D721Med (cell line): ENCODE results near the gene F9.

ENCODE experiments used
- DNase-seq: peaks from one replicate; pipeline ENCODE4 v3.0.0; 2011; ENCODE audit warnings: low spot score; ENCODE audit not compliant: insufficient read length
- FAIRE-seq: peaks from 2 replicates; lab custom pipeline; 2011; peaks lifted over from hg19 to GRCh38; lab: Jason Lieb, UNC
- TF ChIP-seq, protein P1 (sequence below): IDR thresholded peaks from 2 replicates; pipeline ENCODE4 v1.5.1; 2012; ENCODE audit warnings: mild to moderate bottlenecking, control low read depth; ENCODE audit not compliant: insufficient read depth; ENCODE audit errors: missing control alignments

F9 gene

DNA sequence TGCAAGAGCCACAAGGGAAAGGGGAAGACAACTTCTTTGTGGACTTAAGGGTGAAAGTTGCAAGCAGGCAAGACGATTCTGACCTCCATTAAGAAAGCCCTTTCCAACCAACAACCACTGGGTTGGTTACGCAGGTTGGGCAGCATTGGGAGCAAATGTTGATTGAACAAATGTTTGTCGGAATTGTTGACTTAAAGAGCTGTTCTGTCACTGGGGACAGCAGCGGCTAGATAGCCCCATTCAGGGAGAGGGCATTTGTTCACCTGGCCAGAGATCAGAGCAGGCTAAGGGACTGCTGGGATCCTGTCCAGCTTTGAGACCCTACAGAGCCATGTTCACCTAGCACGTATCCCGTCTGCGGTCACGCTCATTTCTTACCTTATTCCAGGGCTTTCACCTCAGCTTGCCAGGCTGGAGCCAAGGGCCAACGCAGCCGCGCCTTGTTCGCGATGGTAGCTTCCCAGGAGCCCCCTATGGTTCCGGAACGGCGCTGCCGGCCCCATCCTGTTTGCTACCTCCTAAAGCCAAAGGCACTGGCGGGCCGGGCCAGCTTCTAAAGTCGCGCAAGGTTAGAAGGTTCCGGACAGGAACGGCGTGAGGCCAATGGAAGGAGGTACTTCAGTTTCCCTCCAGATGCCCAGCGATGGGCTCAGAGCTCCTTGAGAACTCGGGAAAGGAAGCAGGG lies 24.6 kb downstream of the F9 start:
- TF ChIP-seq, protein P1, sequence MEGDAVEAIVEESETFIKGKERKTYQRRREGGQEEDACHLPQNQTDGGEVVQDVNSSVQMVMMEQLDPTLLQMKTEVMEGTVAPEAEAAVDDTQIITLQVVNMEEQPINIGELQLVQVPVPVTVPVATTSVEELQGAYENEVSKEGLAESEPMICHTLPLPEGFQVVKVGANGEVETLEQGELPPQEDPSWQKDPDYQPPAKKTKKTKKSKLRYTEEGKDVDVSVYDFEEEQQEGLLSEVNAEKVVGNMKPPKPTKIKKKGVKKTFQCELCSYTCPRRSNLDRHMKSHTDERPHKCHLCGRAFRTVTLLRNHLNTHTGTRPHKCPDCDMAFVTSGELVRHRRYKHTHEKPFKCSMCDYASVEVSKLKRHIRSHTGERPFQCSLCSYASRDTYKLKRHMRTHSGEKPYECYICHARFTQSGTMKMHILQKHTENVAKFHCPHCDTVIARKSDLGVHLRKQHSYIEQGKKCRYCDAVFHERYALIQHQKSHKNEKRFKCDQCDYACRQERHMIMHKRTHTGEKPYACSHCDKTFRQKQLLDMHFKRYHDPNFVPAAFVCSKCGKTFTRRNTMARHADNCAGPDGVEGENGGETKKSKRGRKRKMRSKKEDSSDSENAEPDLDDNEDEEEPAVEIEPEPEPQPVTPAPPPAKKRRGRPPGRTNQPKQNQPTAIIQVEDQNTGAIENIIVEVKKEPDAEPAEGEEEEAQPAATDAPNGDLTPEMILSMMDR = no peak
- no peak for DNase-seq
- FAIRE-seq = no peak

DNA sequence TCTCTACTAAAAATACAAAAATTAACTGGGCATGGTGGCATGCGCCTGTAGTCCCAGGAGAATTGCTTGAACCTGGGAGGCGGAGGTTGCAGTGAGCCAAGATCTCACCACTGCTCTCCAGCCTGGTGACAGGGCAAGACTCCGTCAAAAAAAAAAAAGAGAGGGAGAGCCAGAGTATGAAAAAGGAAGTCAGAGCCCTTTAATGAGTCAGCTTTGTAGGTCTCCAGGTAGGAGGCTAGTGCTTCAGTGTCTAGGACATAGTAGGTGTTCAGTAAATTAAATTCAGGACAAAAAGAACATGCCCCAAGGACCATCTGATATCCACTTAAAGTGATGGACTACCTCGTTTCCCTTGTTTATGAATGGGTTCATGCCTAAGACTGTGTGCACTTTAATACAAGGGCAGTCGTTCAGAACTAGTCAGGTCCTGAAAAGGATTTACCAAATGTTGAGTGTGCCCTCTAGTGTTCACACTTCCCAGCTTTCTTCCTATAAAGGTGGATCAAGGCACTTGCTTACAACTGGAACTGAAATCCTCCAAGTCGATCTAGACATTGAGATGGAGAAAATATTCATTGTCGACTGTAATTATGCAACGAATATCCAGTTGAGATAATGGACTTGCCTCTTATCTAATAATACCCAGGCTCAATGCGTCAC lies 29.0 kb downstream of the F9 start:
- TF ChIP-seq, protein P1 = peak; percentile 36
- FAIRE-seq (peak; percentile 74), DNase-seq (no peak)

DNA sequence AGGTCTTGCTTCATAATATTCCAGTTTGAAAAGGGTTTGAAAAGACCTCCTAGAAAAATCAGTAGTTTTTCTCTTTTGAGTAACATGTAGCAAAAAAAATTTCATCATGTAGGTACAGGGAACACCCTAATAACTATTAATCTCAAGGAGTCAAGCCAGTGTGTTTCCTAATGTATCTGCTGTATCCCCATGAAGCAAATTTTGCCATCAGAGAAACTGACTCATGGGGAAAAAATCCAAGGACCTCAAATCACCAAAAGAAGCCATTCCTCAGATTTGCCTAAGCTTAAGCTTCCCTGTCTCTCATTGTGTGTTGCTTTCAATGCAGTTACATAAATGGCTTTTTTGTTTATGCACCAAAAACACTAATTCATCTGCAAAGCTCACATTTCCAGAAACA lies 29.7 kb downstream of the F9 start:
- FAIRE-seq (no peak), DNase-seq (no peak)
- TF ChIP-seq, protein P1 = no peak

DNA sequence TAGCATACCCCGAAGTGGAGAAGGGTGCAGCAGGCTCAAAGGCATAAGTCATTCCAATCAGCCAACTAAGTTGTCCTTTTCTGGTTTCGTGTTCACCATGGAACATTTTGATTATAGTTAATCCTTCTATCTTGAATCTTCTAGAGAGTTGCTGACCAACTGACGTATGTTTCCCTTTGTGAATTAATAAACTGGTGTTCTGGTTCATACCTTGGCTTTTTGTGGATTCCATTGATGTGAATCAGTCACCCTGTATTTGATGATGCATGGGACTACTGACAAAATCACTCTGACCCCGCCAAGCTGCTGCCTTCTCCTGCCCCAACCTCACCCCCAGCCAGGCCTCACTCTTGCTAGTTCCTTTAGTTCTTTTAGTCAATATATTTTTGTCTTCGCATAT lies 32.7 kb downstream of the F9 start:
- no peak for DNase-seq
- TF ChIP-seq, protein P1 = no peak
- no peak for FAIRE-seq

DNA sequence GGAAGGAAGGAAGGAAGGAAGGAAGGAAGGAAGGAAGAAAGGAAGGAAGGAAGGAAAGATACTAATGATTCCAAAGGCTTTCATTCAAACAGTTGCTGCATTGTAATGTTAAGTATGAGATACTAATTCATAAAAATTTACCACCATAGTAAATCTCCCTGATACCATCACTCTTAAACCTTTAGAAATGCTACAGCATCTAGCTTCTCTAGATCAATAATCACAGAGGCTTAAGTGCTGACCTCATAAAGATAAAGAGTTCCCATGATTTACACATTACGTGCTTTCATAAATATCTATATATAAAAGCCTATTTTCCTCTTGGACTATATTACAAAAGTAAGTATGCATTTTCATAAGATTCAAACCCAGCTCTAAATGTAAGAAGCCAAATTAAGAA lies 36.4 kb downstream of the F9 start:
- no peak for FAIRE-seq
- TF ChIP-seq, protein P1 = no peak
- DNase-seq = no peak

DNA sequence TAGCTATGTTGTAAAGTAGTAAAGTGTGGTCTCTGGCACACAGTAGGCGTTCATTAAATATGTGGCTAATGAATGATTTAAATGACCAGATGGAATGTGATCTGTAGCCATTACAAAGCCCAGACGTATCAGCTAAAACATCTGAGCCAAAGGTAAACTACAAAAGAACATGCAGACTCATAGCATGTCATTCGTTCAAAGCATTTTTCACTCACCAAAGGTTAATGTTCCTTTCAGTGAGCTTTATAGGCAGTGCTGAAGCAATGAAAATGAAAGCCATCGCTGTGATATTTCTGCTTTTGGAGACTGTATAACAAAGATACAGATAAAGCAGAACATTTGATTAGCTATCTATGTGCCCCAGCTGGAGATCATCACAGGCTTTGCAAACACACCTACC lies 50.5 kb downstream of the F9 start:
- TF ChIP-seq, protein P1 = no peak
- FAIRE-seq (no peak), DNase-seq (no peak)

DNA sequence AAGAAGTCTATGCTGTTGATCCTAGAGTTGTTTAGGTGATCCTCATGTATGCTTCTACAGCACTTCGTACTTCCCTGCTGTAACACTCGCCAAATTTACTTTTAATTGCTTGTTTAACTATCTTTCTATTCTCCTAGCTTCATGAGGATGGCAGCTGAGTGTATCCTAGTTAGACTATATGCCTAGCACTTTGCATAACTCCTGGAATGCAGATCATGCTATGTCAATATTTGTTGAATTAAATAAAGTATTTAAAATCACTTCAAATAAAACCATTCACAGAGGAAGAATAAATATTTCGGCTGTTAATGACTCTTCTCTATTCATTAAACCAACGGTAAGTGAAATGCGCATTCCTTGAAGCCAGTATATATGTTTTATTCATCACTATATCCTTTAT lies 55.1 kb downstream of the F9 start:
- no peak for FAIRE-seq
- DNase-seq = no peak
- TF ChIP-seq, protein P1 = no peak
